T-helper 2 cell treated with Interferon-gamma antibody and Interleukin-4, amounts not matched to agents 5 μg/mL and 100 μg/mL, for 36 hours (primary cell): ENCODE measurements around the gene PCNX4.

Experiments used
- DNase-seq: peaks from one replicate; pipeline ENCODE4 v3.0.0; 2021; ENCODE audit warnings: low spot score
- H3K27ac Mint-ChIP-seq: one replicate; pipeline ENCODE4 v1.8.0; 2021; ENCODE audit warnings: mild to moderate bottlenecking, mixed read lengths
- H3K27me3 Mint-ChIP-seq: one replicate; pipeline ENCODE4 v1.8.0; 2021; ENCODE audit warnings: low read depth, mixed read lengths
- H3K36me3 Mint-ChIP-seq: one replicate; pipeline ENCODE4 v1.8.0; 2021; ENCODE audit warnings: low read depth, mixed read lengths
- H3K4me1 Mint-ChIP-seq: one replicate; pipeline ENCODE4 v1.8.0; 2021; ENCODE audit warnings: low read depth, mixed read lengths
- H3K4me3 Mint-ChIP-seq: one replicate; pipeline ENCODE4 v1.8.0; 2022; ENCODE audit warnings: mild to moderate bottlenecking, moderate library complexity, mixed read lengths
- H3K9me3 Mint-ChIP-seq: one replicate; pipeline ENCODE4 v1.8.0; 2021; ENCODE audit warnings: mixed read lengths

PCNX4 gene

DNA sequence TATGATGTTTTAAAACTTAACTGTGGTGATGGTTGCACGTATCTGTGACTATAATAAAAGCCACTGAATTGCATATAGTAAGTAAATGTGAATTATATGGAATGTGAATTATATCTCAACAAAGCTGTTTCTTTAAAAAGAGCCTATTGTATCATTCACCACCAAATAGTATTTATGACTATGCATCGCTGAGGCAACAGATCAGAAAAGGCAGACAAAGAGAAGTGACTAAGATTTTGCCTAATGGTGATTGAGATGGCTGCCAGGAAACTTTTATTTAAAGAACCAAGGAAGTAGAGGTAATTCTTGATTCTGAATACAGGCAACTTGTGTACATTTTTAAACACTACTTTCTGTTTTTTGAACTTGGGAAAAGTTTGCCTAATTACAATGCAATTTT is 41.8 kb downstream of the PCNX4 start:
- Mint-ChIP-seq H3K36me3 (peaks cover 36% of the 10 kb centered on the region), H3K27ac (no peak overlapping the region)
- no peak for DNase-seq

DNA sequence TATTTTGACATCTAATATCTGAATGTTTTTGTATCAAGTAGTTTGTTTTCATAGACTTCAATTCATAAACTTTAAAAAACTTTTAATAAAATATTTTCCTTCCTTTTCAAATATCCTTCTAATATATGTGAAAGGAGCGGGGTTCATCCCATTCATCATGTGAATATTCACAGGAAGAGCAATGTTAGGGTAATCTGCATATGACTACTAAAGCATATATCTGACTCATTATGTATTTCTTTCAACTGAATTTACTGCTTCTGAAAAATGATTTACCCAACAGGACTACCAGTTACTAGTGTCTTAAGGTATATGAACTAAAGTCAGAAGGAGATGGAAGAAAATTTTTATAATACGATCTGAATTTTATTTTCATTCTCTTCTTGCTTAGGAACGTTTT is 43.0 kb downstream of the PCNX4 start:
- H3K36me3 Mint-ChIP-seq = peaks cover 32% of the 10 kb centered on the region
- H3K27ac Mint-ChIP-seq = no peak overlapping the region
- no peaks in the 10 kb centered on the region for H3K9me3 Mint-ChIP-seq
- peaks cover 8% of the 10 kb centered on the region for H3K4me1 Mint-ChIP-seq
- H3K27me3 Mint-ChIP-seq = no peaks in the 10 kb centered on the region
- no peak overlapping the region for H3K4me3 Mint-ChIP-seq
- no peak for DNase-seq

More for the DNA sequence above, 41.8 kb downstream of the PCNX4 start:
- Mint-ChIP-seq H3K4me3 (no peak overlapping the region), H3K9me3 (no peaks in the 10 kb centered on the region), H3K4me1 (peaks cover 8% of the 10 kb centered on the region), H3K27me3 (no peaks in the 10 kb centered on the region)

DNA sequence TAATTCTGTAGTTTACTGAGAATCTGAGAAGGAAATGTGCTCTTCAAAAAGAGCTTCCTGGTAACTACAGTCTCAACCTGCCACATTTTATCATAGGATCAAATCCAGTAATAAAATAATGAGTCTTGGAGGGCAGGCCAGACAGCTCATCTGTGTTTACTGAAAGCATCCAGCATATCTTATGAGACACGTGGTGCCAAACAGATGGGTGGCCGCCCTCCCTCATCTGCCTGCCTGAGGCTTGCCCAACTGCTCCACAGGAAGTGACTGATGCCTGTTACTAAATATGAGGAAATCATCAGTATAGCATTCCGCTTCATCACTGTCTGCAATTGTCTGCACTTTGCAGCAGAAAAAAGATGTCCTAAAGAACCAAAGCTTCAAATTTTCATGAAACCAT is 60.0 kb downstream of the PCNX4 start:
- DNase-seq = peak; percentile 73
- Mint-ChIP-seq H3K9me3 (no peaks in the 10 kb centered on the region), H3K4me3 (peak overlapping the region; percentile 47), H3K4me1 (peaks cover 36% of the 10 kb centered on the region), H3K27ac (peak overlapping the region; percentile 82), H3K36me3 (peaks cover 50% of the 10 kb centered on the region), H3K27me3 (no peaks in the 10 kb centered on the region)

DNA sequence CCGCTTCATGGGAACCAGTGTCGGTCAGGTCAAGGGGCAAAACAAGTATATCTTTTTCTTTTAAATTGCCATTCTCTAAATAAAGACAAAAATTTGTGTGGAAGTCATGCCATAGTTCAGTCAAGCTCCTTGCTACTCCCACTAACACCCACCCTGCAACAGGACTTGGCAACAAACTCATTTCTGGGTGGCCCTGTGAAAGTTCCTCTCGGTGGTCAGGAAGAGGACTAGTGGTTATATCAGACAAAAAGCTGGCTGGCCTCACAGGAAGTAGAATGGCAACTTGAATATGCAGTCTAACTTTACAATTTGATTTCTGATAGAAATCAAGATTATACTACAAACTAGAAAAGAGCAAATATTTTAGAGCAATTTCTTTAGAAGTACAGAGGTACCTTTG is 62.3 kb downstream of the PCNX4 start:
- Mint-ChIP-seq H3K27ac (peak overlapping the region; percentile 71), H3K36me3 (peaks cover 44% of the 10 kb centered on the region), H3K4me1 (peaks cover 41% of the 10 kb centered on the region), H3K27me3 (no peaks in the 10 kb centered on the region), H3K4me3 (peak overlapping the region; percentile 61), H3K9me3 (no peaks in the 10 kb centered on the region)
- DNase-seq = no peak

DNA sequence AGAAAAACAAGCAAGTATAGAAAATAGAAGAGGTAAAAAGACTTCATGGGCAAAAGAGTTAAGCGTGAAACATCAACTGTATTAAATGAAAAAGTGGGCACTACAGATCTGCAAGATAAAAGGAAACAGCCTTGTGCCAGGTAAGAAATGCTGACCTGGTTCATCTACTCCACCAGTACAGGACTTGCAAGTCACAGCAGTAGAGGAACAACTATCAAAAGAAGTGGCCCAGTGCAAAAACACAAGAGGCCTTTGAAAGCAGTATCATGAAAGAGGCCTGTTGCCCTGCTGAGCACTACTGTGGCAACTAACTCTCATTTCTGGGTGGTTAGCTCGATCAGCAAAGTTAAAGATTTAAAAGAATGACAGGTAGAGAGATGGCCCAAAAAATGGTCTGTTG is 62.9 kb downstream of the PCNX4 start:
- no peaks in the 10 kb centered on the region for H3K9me3 Mint-ChIP-seq
- H3K4me3 Mint-ChIP-seq = peak overlapping the region; percentile 61
- peak overlapping the region; percentile 32 for H3K27ac Mint-ChIP-seq
- DNase-seq = no peak
- no peaks in the 10 kb centered on the region for H3K27me3 Mint-ChIP-seq
- peaks cover 48% of the 10 kb centered on the region for H3K4me1 Mint-ChIP-seq
- peaks cover 43% of the 10 kb centered on the region for H3K36me3 Mint-ChIP-seq

DNA sequence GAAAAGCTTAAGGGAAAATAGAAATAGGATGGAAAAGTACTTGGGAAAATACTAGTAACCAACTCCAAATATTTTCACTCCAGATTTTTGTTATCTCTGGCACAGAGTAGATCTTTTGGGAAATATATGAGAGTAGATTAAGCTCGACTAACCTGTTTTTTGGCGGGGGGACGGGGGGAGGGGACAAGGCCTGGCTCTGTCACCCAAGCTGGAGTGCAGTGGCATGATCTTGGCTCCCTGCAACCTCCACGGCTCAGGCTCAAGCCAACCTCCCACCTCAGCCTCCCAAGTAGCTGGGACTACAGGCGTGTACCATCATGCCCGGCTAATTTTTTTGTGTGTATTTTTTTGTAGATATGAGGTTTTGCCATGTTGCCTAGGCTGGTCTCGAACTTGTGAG is 68.7 kb downstream of the PCNX4 start:
- DNase-seq = no peak
- Mint-ChIP-seq H3K27ac (no peak overlapping the region), H3K4me1 (peaks cover 36% of the 10 kb centered on the region), H3K4me3 (no peak overlapping the region), H3K36me3 (peaks cover 31% of the 10 kb centered on the region), H3K9me3 (no peaks in the 10 kb centered on the region), H3K27me3 (no peaks in the 10 kb centered on the region)

DNA sequence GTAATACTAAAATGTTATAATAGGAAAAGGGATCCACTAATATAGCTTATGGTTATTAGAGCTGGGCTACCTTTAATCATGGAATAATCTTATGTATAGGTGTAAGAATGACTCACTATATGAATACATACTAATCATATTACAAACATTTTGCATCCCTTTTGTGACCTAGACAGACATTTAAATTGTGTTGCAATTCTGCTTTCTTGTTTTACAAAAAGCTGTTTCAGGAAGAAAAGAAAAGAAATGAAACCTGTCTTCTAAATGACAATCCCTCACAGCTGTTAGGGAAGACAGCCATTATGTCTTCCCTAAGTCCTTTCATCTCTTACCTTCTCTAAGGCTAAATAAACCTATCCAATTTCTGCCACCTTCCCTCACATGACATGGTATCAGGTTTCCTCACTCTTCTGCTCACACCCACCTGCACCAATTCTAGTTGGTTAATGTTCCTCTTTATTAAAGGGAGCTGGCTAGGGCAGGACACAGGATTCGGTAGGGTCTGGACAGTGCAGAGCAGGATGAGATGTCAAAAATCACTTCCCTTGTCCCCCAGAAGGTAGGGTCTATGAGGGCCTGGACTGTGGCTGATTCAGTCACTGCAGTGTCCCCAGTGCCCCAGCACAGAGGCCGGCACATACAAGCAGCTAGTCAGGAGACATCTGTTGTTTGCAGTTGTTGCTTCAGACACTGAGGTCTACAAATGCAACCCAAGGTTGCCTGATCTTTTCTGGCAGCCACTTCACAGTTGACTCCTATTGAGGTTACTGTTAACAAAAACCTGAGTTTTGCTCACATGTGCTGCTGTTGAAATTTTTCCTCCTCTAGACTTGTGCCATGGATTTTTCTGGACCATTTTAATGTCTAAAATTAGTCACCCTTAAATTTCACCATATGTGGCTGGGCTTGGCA is 69.7 kb downstream of the PCNX4 start:
- Mint-ChIP-seq H3K4me3 (no peak overlapping the region), H3K27ac (no peak overlapping the region), H3K4me1 (peaks cover 40% of the 10 kb centered on the region), H3K27me3 (no peaks in the 10 kb centered on the region), H3K36me3 (peaks cover 29% of the 10 kb centered on the region), H3K9me3 (no peaks in the 10 kb centered on the region)
- DNase-seq = no peak

DNA sequence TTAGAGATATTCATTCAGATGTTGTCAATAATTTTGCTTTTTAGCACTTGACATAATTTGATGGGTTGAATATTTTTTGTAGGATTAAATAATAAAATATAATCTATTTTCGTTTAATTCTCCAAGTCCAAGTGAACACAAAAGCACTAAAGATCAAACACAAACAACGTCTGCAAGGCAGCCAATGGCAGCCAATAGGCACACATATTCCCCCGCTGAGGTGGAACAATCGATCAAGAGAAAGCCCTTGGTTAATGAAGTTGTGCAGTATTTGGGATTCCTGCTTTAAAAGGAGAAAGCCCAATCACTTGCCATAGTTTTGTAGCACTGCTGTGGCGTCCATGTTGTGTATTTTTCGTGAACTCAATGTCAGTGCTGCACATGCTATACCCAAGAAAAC is 72.0 kb downstream of the PCNX4 start:
- no peaks in the 10 kb centered on the region for H3K27me3 Mint-ChIP-seq

DNA sequence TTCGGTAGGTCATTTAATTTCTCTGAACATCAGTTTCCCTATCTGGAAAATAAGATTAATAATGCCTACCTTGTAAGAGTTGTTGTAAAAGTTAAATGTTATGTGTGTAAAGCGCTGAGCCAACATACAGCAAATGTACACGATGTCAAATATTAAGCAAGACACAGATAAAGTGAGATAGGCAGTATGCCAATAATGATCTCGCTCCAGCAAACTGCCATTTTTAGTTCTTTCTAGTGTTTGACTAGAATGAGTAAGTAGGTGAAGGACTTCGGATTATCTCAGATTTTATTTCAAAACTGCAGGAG is 72.6 kb downstream of the PCNX4 start:
- Mint-ChIP-seq H3K9me3 (no peaks in the 10 kb centered on the region), H3K27ac (peak overlapping the region; percentile 99), H3K4me3 (peak overlapping the region; percentile 97), H3K27me3 (no peaks in the 10 kb centered on the region), H3K4me1 (peaks cover 29% of the 10 kb centered on the region), H3K36me3 (peaks cover 24% of the 10 kb centered on the region)
- no peak for DNase-seq

More for the DNA sequence above, 72.0 kb downstream of the PCNX4 start:
- Mint-ChIP-seq H3K27ac (no peak overlapping the region), H3K9me3 (no peaks in the 10 kb centered on the region), H3K4me1 (peaks cover 34% of the 10 kb centered on the region), H3K4me3 (peak overlapping the region; percentile 97), H3K36me3 (peaks cover 24% of the 10 kb centered on the region)
- DNase-seq = no peak

DNA sequence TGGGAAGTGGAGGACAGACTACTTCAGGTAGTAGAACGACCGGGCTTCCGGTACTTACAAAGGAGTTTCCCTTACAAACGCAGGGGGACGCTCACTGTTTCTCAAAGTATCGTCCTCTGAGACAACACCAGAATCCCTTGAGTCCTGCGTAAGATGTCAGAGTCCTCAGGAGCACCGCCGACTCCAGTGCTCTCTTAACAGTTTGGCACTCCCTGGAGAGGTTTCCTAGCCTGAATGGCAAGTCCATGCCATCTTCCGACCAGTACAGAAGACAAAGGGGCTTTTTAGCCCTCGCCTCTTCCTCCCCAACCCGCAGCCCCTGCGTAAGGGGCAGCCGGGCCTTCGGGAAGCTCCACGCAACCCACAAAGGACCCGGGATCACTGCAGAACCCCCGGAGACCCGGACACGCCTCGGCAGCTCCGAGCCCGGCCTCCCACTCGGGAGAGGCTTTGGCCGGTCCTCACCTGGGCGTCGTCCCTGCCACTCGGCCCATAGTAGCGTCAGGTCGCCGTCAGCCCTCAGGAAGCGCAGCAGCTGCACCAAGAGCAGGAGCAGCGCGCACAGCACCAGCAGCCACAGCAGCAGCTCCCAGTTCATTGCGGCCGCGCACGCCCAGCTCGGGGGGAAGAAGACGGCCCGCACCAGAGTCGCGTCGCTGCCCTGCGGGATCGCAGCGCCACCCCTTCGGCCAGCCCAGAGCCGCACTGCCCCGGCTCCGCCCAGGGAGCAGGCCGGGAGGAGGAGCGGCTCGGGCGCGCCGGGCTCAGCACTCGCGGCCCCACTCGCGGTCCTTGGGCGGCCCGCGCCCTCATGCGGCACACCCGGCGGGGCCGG is 73.2 kb downstream of the PCNX4 start, which contains the start of gene DHRS7:
DHRS7 (minus strand) TSS at position 687 of the 835 bp plus-strand sequence; CDS start at position 598, 89 bp downstream.
- Mint-ChIP-seq H3K9me3 (no peaks in the 10 kb centered on the region), H3K4me1 (peaks cover 25% of the 10 kb centered on the region), H3K27me3 (no peaks in the 10 kb centered on the region), H3K4me3 (peak within 1 kb of the TSS; percentile 97), H3K36me3 (peaks cover 20% of the 10 kb centered on the region), H3K27ac (peak within 1 kb of the TSS; percentile 99)
- DNase-seq = peak; percentile 73

DNA sequence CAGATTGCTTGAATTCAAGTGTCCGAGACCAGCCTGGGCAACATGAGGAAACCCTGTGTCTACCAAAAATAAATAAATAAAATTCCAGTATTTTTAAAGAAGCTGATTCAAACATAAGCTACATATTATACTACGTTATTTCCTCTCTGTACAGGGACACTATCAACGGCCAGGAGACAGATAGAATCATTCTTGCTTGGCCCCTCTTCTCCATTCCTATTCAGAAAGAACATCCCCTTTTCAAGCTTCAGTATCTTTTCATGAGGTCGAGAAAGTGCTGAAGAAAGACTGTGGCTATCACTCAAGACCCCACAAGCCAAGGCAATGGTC is 73.8 kb downstream of the PCNX4 start:
- Mint-ChIP-seq H3K27me3 (no peaks in the 10 kb centered on the region), H3K36me3 (peaks cover 20% of the 10 kb centered on the region), H3K4me1 (peaks cover 25% of the 10 kb centered on the region), H3K4me3 (peak overlapping the region; percentile 76), H3K9me3 (no peaks in the 10 kb centered on the region), H3K27ac (peak overlapping the region; percentile 88)
- no peak for DNase-seq

DNA sequence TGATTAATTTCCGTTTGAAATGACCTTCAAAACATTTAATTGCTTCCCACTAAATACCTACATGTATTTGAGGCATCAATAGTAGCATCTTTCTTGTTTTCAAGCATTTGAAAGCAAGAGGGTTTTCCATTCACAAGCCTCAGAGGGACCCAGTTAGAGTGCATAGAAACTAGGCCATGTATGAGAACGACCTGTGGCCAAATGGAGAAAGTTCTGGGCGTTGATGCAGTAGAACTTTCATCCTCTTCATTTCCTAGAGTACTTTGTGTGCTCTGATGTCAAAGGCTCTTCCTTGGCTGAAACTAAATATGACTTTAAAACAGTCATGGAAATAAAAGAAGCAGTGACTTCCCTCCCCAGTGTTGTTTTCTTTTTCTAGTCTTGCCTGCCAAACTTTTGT is 74.4 kb downstream of the PCNX4 start:
- peak overlapping the region; percentile 76 for H3K4me3 Mint-ChIP-seq
- peaks cover 17% of the 10 kb centered on the region for H3K36me3 Mint-ChIP-seq
- DNase-seq = no peak
- H3K27ac Mint-ChIP-seq = peak overlapping the region; percentile 88
- no peaks in the 10 kb centered on the region for H3K9me3 Mint-ChIP-seq
- H3K27me3 Mint-ChIP-seq = no peaks in the 10 kb centered on the region
- peaks cover 25% of the 10 kb centered on the region for H3K4me1 Mint-ChIP-seq

DNA sequence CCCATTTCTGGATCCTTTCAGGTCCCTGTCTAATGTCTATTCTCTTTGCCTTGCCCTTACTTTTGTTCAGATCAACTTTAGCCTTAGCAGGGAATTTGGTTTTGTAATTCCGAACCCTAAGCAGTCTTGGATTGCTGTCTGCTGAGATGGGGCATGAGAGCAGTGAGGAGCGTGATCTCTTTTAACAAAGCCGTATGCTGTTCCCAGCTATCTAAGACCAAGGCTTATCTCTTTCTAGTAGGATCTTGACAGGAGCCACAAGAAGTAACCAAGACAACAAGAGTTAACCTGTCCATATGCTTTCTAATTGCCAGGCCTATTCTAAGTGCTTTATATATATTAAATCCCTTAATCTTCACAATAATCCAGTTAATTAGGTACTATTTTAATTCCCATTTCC is 78.0 kb downstream of the PCNX4 start:
- no peaks in the 10 kb centered on the region for H3K36me3 Mint-ChIP-seq
- H3K27ac Mint-ChIP-seq = no peak overlapping the region
- H3K4me1 Mint-ChIP-seq = peaks cover 12% of the 10 kb centered on the region
- H3K4me3 Mint-ChIP-seq = no peak overlapping the region
- no peak for DNase-seq
- no peaks in the 10 kb centered on the region for H3K27me3 Mint-ChIP-seq
- no peaks in the 10 kb centered on the region for H3K9me3 Mint-ChIP-seq

DNA sequence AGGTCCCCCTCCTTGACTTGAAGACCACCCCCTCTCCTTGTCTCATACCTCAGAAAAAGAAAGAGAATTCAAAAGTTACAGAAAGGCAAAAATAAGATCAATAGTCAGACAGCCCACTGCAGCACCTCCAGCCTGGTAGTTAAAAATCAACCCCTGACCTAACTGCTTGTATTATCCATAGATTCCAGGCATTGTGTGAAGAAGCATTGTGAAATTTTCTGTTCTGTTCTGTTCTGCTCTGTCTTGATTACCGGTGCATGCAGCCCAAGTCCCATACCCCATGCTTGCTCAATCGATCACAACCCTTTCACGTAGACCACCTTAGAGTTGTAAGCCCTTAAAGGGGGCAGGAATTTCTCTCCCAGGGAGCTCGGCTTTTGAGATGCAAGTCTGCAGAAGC is 79.2 kb downstream of the PCNX4 start:
- Mint-ChIP-seq H3K27ac (no peak overlapping the region), H3K9me3 (no peaks in the 10 kb centered on the region), H3K4me1 (peaks cover 6% of the 10 kb centered on the region), H3K4me3 (no peak overlapping the region), H3K27me3 (no peaks in the 10 kb centered on the region), H3K36me3 (no peaks in the 10 kb centered on the region)
- DNase-seq = no peak
